Left cardiac atrium (tissue), 4 donors: ENCODE results near the gene EFCAB7. TPM values are rescaled to one million over a fixed set of nuclear protein-coding genes. Genes with fewer than 3 reads are reported as not detected.
"Not testable (repeated sequence)": the region's sequence is repeated elsewhere in the genome, so short reads cannot be mapped to it uniquely, and the experiment has no call there.

ENCODE experiments used
- ATAC-seq, 2 donors: fragments of 200-7000 bp; cut with Tn5 transposase; one replicate each; pipeline ENCODE4 v1.9.1; 2020; ENCODE audit warnings: mild to moderate bottlenecking in 2 of 2, moderate library complexity in 2 of 2
- DNase-seq: peaks from one replicate; pipeline ENCODE4 v3.0.0-alpha.2; 2020
- intact Hi-C, 2 donors: fragments of 100-400 bp; cut with DNase I; formaldehyde crosslinking; loops; one replicate each; pipeline versions ENCODE4 v1.14.1 to v1.15.1; 2022 to 2023
- total RNA-seq, 2 donors: library from RNA; stranded (reverse); fragmentation: NEBNext Ultra II Directional; extraction: Animal tissue kit (Norgen Biotek cat#: 25700); gene quantifications; one replicate each; pipeline ENCODE4 v1.2.1, GENCODE V29; 2021
- donor health status: DM: no; HTN: yes; CAD: no.
- donor health status: DM: no; HTN: yes; CAD: no; lungs with severe emphysema.
- donor health status: DM: yes; HTN: yes; CAD: no.
- donor health status: Dilated cardiomyopathy.

Gene EFCAB7
- total RNA-seq, 2 donors from 2014 or later = 6.1 to 10.5 TPM

DNA sequence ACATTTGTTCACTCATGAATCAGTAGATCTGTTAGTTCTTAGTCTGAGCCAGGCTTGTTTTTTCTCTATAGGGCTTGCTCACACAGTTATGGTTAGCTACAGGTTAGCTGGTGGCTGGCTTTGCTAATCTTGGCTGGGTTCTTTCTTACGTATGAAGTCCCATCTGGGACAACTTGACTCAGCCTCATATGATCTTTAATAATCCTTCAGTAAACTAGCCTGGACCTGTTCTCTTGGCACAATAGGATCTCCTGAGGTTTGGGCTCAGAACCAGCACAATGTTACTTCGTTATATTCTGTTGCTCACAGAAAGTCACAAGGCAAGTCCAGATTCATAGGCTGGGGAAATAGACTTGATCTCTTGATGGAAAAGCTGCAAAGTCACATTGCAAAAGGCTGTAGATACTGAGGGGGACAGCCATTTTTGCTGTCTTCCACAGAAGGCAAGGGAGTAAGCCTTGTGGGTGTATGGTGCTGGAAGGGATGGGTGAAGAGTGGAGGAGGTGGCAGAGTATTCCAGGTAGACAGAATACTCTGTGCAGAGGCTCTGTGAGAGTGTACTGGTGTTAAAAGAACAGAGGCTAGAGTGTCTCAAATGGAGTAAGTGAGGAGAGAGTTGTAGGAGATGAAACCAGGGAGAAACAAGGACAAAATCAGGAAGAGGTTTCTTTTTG, 24.4 kb downstream of the EFCAB7 start:
- ATAC-seq = no peak
- intact Hi-C loops = no loop called here
- no peak for DNase-seq

DNA sequence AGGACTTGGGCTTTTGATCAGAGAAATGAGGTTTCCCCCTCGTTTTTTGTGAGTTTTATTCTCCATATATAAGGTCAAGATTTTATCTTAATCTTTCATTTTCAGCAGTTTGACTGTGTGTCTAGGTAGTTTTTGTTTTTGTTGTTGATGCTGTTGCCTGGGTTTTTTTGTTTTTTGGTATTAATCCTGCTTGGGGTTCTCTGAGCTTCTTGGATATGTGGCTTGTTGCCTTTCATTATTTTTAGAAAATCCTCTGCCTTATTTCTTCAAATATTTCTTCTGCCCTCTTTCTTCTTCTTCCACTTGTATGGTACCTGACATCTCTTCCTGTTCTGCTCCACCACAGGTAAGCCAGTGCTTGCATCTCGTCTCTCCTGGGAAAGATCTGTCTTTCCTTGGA, 25.0 kb downstream of the EFCAB7 start:
- intact Hi-C loops = no loop called here
- no peak for DNase-seq

DNA sequence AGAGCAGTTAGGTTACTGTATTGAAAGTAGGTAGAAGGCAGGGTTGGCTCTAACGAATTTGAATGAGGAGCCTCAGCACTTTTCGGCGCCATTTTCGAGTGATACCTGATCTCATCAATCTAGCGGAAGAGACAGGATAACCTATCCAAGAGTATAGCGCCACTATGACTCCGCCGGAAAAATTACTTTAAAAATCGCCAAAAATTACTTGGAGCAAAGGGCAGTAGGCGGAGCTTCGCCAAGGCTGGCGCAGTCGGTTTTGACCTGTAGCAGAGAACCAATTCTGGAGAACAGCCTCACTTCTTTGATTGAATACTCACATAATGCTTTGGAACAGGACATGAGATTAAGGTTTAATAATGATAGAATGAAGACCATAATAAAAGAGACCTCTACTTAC, 25.6 kb downstream of the EFCAB7 start:
- intact Hi-C loops = no loop called here
- no peak for DNase-seq
- ATAC-seq = no peak

More for the DNA sequence above, 25.0 kb downstream of the EFCAB7 start:
- no peak for ATAC-seq

DNA sequence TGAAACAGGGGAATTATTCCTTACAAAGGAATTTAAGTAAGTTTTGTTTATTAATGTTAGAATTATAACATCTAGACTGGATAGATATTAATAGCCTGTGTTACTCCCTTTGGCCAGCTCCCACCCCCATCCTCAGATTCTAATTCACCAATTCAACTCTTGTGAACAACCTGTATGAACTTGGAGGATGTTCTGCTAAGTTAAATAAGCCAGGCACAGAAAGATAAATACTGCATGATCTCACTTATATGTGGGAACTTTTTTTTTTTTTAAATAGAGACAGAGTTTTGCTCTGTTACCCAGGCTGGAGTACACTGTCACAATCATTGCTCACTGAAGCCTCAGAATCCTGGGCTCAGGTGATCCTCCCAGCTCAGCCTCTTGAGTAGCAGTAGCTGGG, 32.2 kb downstream of the EFCAB7 start:
- DNase-seq = no peak
- ATAC-seq = no peak
- intact Hi-C loops = no loop called here

DNA sequence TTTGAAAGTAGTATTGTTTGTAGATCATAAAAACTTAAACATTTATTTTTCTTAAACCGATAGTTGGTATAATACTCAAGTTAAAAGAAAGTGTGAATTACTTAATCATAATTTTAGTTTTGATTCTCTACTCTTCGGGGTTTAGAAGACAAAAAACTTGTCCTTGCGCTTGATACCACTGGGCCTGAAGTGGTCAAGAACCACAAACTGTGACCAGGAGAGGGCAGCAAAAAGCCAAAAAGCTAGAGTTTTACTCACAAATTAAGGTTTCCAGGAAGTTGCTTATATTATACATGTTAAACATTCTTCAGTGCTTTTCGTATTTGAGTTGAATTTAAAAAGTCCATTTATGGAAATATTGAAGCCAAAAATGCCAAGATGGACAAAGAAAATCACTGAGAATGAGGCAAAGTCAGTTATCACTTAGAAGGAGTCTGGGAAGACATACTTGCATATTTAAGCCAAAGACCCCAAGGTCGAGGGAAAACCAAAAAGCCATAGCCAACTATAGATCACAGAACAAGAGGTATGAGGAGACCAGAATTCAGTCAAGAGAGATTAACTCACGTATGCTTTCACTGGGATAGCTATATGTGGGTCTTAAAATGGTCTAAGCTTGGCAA, 34.2 kb downstream of the EFCAB7 start:
- intact Hi-C loops = no loop called here

DNA sequence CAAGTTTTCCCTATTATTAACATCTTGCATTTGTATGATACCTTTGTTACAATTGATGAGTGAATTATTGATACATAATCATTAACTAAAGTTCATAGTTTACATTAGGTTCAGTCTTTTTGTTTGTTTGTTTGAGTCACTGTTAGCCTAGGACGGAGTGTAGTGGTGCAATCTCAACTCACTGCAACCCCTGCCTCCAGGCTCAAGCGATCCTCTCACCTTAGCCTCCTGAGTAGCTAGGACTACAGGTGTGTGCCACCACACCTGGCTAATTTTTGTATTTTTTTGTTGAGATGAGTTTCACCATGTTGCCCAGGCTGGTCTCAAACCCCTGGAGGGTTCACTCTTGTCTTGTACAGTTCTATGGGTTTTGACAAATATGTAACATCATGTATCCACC, 36.0 kb downstream of the EFCAB7 start:
- intact Hi-C loops = no loop called here
- DNase-seq (no peak), ATAC-seq (no peak)

More for the DNA sequence above, 34.2 kb downstream of the EFCAB7 start:
- no peak for DNase-seq
- ATAC-seq = no peak

DNA sequence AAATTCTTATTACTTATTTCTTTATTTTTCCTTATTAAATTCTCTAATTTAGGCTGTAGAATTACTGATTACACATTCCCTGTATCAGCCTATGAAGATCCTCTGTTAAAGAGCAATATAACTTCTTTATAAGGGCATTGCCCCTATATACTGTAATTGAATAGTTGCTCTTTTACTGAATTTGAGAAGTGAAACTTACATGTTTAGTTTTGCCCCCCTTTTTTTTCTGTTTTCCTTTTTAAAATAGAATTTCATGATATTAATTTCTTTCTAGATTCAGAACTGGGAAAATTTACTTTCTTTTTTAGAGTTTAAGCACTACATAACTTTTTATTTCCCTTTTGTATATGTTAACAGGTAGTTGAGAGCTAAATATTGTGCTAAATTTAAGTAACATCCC, 40.4 kb downstream of the EFCAB7 start:
- intact Hi-C loops = no loop called here
- ATAC-seq (no peak), DNase-seq (no peak)

DNA sequence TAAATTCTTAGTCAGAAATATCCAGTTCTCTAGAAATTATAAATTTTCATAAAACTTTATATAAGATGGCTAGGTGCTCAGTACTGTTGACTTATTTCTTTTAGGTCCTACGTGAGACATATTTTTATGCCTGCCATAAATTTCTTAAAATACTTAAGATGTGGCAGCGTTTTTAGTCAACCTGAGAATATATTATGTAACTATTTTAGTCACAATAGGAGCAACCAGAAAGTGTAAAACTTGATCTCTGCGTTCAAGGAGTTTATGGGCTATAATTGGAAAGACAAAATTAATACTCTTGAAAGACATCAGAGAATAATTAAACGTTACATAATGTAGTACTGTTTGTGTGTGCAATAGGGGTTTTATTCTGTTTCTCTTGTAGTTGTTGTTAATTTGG, 45.7 kb downstream of the EFCAB7 start:
- DNase-seq (no peak), ATAC-seq (no peak)
- intact Hi-C loops = no loop called here

DNA sequence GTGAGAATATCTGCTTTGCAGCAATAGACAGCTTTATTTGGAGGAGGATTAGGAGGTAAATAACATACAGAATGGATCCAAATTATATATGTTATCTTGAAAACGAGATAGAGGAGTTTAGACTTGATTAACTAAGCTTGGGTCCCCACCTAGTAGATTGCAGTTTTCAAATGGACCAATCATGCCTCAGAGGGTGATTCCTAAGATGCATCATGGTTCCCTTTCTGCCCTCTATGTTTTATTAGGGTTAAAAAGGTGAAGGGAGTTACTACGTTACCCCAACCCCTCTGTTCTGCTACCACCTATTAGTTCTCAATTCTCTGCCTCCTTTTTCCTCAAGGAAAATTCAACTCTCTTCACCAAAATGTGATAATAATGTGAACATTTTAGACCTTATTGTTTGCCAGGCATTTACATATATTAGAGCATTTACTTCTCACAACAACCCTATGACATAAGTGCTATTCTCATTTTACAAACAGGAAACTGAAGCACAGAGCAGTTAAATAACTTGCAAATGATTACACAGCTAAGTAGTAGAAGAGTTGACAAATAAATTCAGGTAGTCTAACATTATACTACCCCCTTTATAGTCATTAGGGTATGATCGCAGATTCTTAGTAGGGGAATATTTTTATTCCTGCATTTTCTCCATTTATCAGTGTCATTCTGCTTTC, 46.5 kb downstream of the EFCAB7 start:
- DNase-seq (no peak), ATAC-seq (no peak)
- intact Hi-C loops = no loop called here

DNA sequence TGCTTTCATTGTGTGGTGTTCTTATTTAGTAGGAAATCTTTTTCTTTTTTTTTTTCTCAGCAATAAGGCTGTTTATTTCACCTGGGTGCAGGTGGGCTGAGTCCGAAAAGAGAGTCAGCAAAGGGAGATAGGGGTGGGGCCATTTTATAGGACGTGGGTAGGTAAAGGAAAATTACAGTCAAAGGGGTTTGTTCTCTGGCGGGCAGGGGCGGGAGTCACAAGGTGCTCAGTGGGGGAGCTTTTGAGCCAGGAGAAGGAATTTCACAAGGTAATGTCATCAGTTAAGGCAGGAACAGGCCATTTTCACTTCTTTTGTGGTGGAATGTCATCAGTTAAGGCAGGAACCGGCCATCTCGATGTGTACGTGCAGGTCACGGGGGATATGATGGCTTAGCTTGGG, 49.4 kb downstream of the EFCAB7 start:
- ATAC-seq, DNase-seq, intact Hi-C loops: not testable (repeated sequence)

DNA sequence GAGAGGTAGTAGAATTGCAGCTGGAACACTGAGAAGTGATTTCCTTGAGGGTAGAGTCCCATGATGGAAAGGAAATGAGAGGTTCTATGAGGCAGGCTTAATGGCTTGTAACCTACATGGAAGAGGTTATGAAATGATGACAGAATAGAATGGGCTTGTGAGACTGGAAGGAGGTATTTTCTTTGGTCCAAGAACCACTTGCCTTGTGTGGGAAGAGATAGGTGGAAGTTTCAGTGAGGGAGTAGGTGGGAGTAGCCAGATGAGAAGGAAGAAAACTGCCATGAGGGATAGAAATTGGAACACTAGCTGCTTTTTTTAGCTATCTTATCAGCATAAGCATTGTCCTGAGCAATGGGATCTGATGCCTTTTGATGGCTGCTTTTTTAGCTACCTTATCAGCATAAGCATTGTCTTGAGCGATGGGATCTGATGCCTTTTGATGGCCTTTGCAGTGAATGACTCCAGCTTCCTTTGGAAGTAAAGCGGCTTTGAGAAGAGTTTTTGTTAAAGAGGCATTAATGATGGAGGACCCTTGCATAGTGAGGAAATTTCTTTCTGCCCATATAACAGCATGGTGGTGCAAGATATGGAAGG, 51.0 kb downstream of the EFCAB7 start:
- intact Hi-C loops, ATAC-seq, DNase-seq: not testable (repeated sequence)

DNA sequence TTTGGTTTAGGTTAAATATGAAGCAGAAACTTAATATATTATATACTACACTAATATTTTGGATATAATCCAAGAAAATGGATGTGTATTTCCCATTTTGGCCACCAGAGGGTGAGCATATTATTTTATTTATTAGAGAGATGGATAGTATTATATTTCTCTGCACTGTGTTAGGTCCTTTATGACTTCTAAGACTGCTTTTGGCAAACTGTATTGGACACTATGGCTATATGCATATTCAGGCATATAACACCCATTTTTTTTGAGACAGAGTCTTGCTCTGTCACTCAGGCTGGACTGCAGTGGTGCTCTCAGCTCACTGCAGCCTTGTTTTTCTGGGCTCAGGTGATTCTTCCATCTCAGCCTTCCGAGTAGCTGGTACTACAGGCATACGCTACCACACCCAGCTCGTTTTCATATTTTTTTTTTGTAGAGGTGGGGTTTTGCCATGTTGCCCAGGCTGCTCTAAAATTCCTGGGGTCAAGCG, 52.1 kb downstream of the EFCAB7 start:
- ATAC-seq = peak in 1 of 2 donors; percentile 27
- intact Hi-C loops = no loop called here
- DNase-seq = no peak

DNA sequence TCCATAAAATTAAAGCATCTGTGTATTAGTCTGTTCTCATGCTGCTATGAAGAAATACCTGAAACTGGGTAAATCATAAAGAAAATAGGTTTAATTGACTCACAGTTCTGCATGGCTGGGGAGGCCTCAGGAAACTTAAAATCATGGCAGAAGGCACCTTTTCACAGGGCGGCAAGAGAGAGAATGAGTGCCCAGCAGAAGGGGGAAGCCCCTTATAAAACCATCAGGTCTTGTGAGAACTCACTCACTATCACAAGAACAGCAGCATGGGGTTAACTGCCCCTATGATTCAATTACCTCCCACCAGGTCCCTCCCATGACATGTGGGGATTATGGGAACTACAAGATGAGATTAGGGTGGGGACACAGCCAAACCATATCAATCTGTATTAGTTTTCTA, 63.0 kb downstream of the EFCAB7 start:
- ATAC-seq, DNase-seq: not testable (repeated sequence)
- intact Hi-C loops = loop anchor here in 1 of 2 donors (10.0 kb wide), 1 partner anchor 658 kb away; no protein-coding TSS in a partner anchor

DNA sequence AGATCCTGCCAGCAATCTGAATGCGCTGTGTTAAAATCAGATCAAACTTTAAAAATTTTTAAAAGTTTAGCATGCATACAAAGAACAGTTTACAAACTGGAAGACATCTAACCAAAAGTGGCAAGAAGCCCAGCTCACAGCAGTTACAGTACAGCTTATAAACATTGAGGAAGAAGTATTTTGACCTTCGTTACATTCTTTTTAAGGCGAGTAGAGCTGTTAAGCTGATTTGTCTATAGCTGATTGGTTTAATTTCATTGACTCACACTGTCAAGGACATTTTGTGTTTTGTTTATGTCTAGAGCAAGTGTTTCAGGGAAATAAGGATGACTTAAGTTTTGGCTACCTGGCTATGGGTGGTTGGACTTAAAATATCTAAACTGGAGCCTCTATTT, 66.8 kb downstream of the EFCAB7 start:
- ATAC-seq (no peak), DNase-seq (no peak)
- intact Hi-C loops = no loop called here

DNA sequence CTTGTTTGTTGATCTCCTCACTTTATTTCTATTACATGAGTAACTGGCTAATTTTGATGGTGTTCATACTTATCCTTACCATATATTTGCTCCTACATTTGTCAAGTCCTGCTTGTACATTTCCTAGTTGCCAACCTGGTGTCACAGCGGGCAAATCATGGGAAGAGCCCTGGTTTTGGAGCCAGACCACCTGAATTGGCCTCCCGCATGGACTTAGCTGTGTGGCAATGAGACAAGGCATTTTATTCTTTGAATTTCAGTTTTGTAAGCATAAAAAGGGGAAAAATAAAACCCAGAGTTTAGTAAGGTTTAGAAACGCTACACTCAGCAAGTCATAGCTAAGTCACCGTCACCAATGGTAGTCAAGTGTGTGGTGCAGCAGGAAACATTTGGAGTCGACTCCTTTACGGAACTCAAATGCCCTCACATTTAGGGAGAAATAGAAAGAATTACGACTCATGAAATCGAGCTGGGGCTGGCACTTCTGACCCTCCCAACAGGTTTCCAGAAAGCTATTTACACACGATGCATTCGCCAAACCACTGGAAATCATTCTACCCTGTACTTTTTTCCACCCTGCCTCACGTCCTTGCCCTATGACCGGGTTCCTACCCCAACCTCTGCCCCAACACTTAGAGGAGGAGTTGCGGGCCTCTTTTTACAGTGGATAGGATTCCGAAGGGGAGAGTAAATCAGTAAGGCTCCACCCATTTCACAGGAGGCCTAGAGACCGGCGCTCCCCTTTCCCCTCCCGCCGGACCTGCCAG, 69.4 kb downstream of the EFCAB7 start:
- ATAC-seq (no peak), DNase-seq (no peak)
- intact Hi-C loops = no loop called here

DNA sequence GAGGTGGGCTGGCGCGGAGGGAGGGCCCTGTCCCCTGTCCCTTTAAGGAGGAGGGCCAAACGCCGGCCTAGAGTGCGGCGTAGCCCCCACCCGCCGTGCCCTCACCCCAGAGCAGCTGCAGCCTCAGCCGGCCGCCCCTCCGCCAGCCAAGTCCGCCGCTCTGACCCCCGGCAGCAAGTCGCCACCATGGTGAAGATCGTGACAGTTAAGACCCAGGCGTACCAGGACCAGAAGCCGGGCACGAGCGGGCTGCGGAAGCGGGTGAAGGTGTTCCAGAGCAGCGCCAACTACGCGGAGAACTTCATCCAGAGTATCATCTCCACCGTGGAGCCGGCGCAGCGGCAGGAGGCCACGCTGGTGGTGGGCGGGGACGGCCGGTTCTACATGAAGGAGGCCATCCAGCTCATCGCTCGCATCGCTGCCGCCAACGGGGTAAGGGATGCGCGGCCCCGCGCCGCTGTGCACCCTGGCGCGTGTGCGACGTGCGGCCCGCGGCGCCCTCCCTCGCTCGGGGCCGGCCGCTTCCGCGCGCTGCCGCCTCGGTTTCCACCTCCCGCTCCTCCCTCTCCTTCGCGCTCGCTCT, 70.1 kb downstream of the EFCAB7 start, which contains the start of gene PGM1:
PGM1 (plus strand) TSS at position 109 of the 583 bp plus-strand sequence; CDS start at position 187, 78 bp downstream.
- DNase-seq = peak; percentile 81
- intact Hi-C loops = no loop called here
- ATAC-seq = peak; percentile 83 to 91

DNA sequence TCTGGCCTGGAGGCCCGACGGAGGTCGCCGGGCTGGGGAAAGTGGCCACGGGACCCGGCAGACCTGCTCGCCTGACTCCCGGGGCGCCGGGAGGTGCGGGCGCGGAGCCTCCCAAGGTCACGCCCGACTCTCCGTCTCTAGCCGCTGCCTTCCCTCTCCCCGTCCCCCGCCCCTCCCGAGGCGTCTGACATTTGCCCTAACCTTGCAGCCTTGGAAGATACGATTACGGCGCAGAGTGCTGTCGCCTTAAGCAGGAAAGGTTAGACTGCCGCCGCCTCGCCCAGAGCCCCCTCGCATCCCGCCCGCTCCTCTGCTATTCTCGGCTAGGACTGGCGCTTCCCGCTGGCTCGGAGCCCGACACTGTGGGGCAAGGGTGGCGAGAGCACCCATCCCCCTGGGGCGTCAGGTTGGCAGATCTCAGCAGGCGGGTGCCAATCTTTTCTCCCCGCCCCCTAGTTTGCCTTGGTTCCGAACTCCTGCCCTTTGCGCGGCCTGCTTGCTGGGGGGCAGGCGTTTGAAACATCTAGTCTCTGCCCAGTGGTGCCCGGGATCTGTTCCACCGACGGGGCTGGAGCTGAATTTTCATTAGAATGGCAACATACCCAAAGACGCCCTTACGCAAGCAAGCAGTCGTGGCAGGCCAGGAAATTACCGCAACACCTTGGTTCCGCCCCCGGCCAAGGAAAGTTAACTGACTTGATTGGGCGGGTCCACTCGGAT, 70.7 kb downstream of the EFCAB7 start:
- DNase-seq (peak; percentile 79), ATAC-seq (peak; percentile 76 to 80)
- intact Hi-C loops = no loop called here

DNA sequence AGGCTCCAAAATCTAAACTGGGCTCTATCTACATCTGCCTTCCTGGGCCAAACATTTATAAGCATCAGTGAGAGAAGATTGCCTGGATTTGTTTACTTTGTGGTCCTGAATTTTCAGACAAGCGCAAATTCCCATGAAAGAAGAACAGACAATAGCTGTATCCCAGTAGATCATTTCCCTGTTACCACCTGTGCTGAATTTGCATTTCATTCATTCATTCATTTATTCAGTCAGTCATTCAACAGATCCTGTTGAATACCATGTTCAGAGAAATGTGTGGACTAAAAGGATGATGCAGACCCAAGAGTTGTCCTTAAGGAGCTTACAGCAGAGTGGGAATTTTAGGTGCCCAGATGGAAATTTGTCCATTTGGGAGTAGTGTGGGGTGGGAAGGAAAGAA, 72.1 kb downstream of the EFCAB7 start:
- DNase-seq (no peak), ATAC-seq (no peak)
- intact Hi-C loops = no loop called here
